Mucosa of stomach (tissue), 1 donor: ENCODE results near the gene RBCK1.
"Not testable (repeated sequence)": the region's sequence is repeated elsewhere in the genome, so short reads cannot be mapped to it uniquely, and the experiment has no call there.

ENCODE experiments used
- H3K27me3 ChIP-seq: one replicate; pipeline ENCODE4 v1.7.0; 2013; ENCODE audit warnings: mild to moderate bottlenecking, low read length; ENCODE audit not compliant: control insufficient read depth, insufficient read depth
- H3K36me3 ChIP-seq: one replicate; pipeline ENCODE4 v1.7.0; 2013; ENCODE audit warnings: low read length; ENCODE audit not compliant: control insufficient read depth, insufficient read depth
- H3K4me1 ChIP-seq: one replicate; pipeline ENCODE4 v1.7.0; 2013; ENCODE audit warnings: mild to moderate bottlenecking, low read length; ENCODE audit not compliant: control insufficient read depth, insufficient read depth
- H3K4me3 ChIP-seq: one replicate; pipeline ENCODE4 v1.7.0; 2013; ENCODE audit warnings: low read length
- H3K9ac ChIP-seq: one replicate; pipeline ENCODE4 v1.7.0; 2013; ENCODE audit warnings: mild to moderate bottlenecking, low read length, moderate library complexity
- H3K9me3 ChIP-seq: one replicate; pipeline ENCODE4 v1.7.0; 2013; ENCODE audit warnings: mild to moderate bottlenecking, low read length, moderate library complexity; ENCODE audit not compliant: control insufficient read depth
- donor health status: Pancreatic carcinoma.

RBCK1 gene

GRCh38 chr20:381581-382290 lies 26.4 kb upstream of the RBCK1 start:
- Histone ChIP-seq H3K36me3 (no peaks in the 10 kb centered on the region), H3K9ac (peak overlapping the region; percentile 28), H3K27me3 (peaks cover 6% of the 10 kb centered on the region), H3K4me1 (peaks cover 5% of the 10 kb centered on the region), H3K9me3 (no peaks in the 10 kb centered on the region), H3K4me3 (peak overlapping the region; percentile 14)

GRCh38 chr20:382291-383115 lies 25.6 kb upstream of the RBCK1 start:
- Histone ChIP-seq H3K36me3 (no peaks in the 10 kb centered on the region), H3K4me3 (no peak overlapping the region)

GRCh38 chr20:383889-384288 lies 24.2 kb upstream of the RBCK1 start:
- Histone ChIP-seq H3K27me3 (peaks cover 6% of the 10 kb centered on the region), H3K4me3 (no peak overlapping the region), H3K36me3 (no peaks in the 10 kb centered on the region), H3K9me3 (no peaks in the 10 kb centered on the region), H3K4me1 (peaks cover 10% of the 10 kb centered on the region), H3K9ac (no peak overlapping the region)

More at GRCh38 chr20:382291-383115, 25.6 kb upstream of the RBCK1 start:
- Histone ChIP-seq H3K27me3 (peaks cover 6% of the 10 kb centered on the region), H3K9me3 (no peaks in the 10 kb centered on the region), H3K4me1 (peaks cover 5% of the 10 kb centered on the region), H3K9ac (no peak overlapping the region)

DNA sequence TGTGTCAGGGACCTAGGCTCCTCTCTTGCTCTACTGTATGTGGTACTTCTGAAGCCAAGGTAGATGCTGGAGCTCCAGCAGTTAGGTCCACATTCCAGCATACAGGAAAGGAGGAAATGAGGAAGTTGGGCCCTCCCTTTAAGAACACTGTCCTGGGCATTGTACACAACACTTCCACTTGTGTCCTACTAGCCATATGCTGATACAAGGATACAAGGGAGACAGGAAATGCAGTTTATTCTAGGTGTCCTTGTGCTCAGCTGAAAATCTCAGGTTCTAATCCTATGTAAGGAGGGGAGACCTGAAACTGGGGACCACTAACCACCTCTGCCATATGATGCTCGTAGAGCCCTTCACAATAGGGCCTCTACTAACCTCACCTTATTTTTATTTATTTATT lies 23.4 kb upstream of the RBCK1 start:
- H3K4me3 ChIP-seq, result no peak overlapping the region

GRCh38 chr20:385448-385847 lies 22.7 kb upstream of the RBCK1 start:
- H3K4me3 ChIP-seq, result no peak overlapping the region
- H3K4me1 ChIP-seq, result peaks cover 25% of the 10 kb centered on the region
- no peak overlapping the region for H3K9ac ChIP-seq
- H3K9me3 ChIP-seq, result no peaks in the 10 kb centered on the region
- H3K36me3 ChIP-seq, result no peaks in the 10 kb centered on the region
- H3K27me3 ChIP-seq, result peaks cover 6% of the 10 kb centered on the region

More for the DNA sequence above, 23.4 kb upstream of the RBCK1 start:
- Histone ChIP-seq H3K27me3 (peaks cover 6% of the 10 kb centered on the region), H3K4me1 (peaks cover 18% of the 10 kb centered on the region), H3K9ac (no peak overlapping the region), H3K9me3 (no peaks in the 10 kb centered on the region), H3K36me3 (no peaks in the 10 kb centered on the region)

- H3K9ac ChIP-seq, H3K9me3 ChIP-seq, H3K36me3 ChIP-seq, H3K27me3 ChIP-seq, H3K4me3 ChIP-seq: not testable (repeated sequence)
- H3K4me1 ChIP-seq, result peaks cover 22% of the 10 kb centered on the region
Observed at GRCh38 chr20:386634-387033, 21.5 kb upstream of the RBCK1 start.

GRCh38 chr20:387520-387919 lies 20.6 kb upstream of the RBCK1 start:
- Histone ChIP-seq H3K9me3 (no peaks in the 10 kb centered on the region), H3K9ac (no peak overlapping the region), H3K4me1 (peaks cover 21% of the 10 kb centered on the region), H3K36me3 (no peaks in the 10 kb centered on the region), H3K27me3 (no peaks in the 10 kb centered on the region), H3K4me3 (no peak overlapping the region)

DNA sequence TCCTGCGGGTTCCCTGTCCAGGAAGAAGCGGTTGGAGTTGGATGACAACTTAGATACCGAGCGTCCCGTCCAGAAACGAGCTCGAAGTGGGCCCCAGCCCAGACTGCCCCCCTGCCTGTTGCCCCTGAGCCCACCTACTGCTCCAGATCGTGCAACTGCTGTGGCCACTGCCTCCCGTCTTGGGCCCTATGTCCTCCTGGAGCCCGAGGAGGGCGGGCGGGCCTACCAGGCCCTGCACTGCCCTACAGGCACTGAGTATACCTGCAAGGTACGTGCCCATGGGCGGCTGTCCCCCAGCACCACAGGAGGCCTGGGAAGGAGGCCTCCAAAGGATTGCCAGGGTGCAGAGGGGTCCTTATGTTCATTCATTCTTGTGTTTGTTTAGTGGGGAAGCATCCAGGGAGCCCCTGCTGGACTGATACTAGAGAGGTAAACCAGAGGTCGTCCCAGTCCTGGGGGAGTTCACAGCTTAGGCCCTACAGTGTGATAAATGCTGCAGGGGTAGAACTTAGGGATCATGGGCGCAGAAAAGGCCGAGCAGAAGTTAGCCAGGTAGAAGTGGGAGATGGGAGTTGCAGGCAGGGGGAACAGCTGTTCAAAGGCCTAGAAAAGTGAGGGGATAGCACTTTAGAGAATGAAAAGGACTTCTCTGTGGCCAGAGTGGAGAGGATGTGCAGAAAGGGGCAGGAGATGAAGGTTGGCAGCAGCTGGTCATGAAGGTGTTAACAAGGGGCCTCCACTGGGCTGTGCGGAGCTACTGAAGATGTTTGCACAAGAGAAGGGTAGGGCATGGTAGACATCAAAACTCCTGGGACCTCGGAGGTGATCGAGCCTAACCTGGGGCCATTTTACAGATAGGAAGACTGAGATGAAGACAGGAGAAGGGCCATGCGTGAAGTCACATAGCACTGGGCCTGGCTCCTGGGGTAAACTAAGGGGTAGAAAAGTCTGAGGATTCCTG lies 19.8 kb upstream of the RBCK1 start:
- H3K27me3 ChIP-seq, result no peaks in the 10 kb centered on the region
- no peaks in the 10 kb centered on the region for H3K9me3 ChIP-seq
- no peak overlapping the region for H3K4me3 ChIP-seq
- H3K9ac ChIP-seq, result no peak overlapping the region
- H3K36me3 ChIP-seq, result no peaks in the 10 kb centered on the region
- H3K4me1 ChIP-seq, result peaks cover 21% of the 10 kb centered on the region

DNA sequence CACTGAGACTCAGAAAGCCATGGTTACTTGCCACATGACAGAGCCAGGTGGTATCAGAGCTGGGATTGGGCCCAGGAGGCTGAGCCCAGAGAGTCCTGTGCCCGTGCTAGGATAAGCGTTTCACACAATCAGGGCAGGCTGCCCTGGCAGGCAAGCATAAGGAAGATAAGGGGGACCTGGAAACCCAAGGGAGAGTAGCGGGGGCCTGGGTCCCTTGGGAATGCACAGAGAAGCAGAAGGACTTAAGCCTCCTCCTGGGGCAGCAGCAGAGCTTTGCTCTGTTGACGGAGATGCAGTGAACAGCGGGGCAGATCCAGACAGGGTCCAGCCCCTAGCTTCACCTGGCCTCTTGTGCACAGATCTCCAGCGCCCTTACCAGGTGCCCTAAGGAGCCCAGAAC lies 18.9 kb upstream of the RBCK1 start:
- H3K36me3 ChIP-seq, result no peaks in the 10 kb centered on the region
- no peaks in the 10 kb centered on the region for H3K27me3 ChIP-seq
- H3K4me3 ChIP-seq, result no peak overlapping the region
- peaks cover 21% of the 10 kb centered on the region for H3K4me1 ChIP-seq
- H3K9me3 ChIP-seq, result no peaks in the 10 kb centered on the region
- H3K9ac ChIP-seq, result no peak overlapping the region

GRCh38 chr20:391041-391711 lies 16.9 kb upstream of the RBCK1 start:
- Histone ChIP-seq H3K27me3 (no peaks in the 10 kb centered on the region), H3K36me3 (no peaks in the 10 kb centered on the region), H3K4me1 (peaks cover 27% of the 10 kb centered on the region), H3K9me3 (no peaks in the 10 kb centered on the region), H3K9ac (no peak overlapping the region), H3K4me3 (no peak overlapping the region)

DNA sequence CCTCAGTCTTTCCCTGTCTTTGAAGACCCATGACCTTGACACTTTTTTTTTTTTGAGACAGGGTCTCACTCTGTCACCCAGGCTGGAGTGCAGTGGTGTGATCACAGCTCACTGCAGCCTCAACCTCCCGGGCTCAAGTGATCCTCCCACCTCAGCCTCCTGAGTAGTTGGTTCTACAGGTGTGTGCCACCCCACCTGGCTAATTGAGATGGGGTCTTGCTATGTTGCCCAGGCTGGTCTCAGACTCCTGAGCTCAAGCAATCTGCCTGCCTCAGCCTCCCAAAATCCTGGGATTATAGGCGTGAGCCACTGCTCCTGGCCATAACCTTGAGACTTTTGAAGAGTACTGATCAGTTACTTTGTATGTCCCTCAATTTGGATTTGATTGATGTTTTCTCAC lies 14.8 kb upstream of the RBCK1 start:
- not testable (repeated sequence) for H3K4me3 ChIP-seq, H3K9me3 ChIP-seq, H3K9ac ChIP-seq, H3K36me3 ChIP-seq, H3K27me3 ChIP-seq
- peaks cover 38% of the 10 kb centered on the region for H3K4me1 ChIP-seq
